ENCODE data around the gene CNGB1. TPM values are rescaled to one million over a fixed set of nuclear protein-coding genes. Genes with fewer than 3 reads are reported as not detected.

Gene CNGB1
- total RNA-seq, 1 experiment from 2014 or later = not detected

DNA sequence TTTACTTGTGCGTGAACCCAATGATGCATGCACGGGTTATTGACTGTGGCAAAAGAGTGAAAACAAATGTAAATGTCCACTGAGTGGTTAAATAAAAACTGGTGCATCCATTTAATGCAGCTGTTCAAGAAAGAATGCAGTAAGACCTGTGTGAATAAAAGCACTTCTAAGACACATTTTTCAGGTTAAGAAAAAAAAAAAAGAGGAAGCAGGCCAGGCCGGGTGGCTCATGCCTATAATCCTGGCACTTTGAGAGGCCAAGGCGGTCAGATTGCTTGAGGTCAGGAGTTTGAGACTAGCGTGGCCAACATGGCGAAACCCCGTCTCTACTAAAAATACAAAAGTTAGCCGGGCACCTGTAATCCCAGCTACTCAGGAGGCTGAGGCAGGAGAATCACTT lies 11.8 kb downstream of the CNGB1 start:
- POLR2A ChIA-PET = no interaction called here
- no peaks in the 10 kb centered on the region; the same call in 1 of the 2 replicates for H3K27me3 ChIP-seq (ENCODE audit: insufficient read depth, low read length)
- CTCF ChIA-PET = no interaction called here
- H2AFZ ChIP-seq (ENCODE audit: low read depth, low read length, poor library complexity, severe bottlenecking) = no peak overlapping the region
- BruUV-seq (replicated peaks) = no TSS peak
- no peaks in the 10 kb centered on the region for H3K36me3 ChIP-seq (ENCODE audit: control insufficient read depth in 1 of 2, insufficient read depth in 2 of 2, low read length in 2 of 2)
- no peaks in the 10 kb centered on the region for H4K20me1 ChIP-seq (ENCODE audit: insufficient read depth)
- no peaks in the 10 kb centered on the region for H3K79me2 ChIP-seq (ENCODE audit: insufficient read depth, low read length)
- H3K27ac ChIP-seq (ENCODE audit: low read depth, low read length) = no peak overlapping the region
- H3K4me1 ChIP-seq (ENCODE audit: control insufficient read depth in 1 of 2, insufficient read depth in 2 of 2, low read length in 2 of 2) = no peaks in the 10 kb centered on the region; a peak in 2 of 4 replicates
- no peaks in the 10 kb centered on the region for H3K9me2 ChIP-seq (ENCODE audit: insufficient read depth)
- TF ChIP-seq, protein P1, sequence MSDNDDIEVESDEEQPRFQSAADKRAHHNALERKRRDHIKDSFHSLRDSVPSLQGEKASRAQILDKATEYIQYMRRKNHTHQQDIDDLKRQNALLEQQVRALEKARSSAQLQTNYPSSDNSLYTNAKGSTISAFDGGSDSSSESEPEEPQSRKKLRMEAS (IDR thresholded peaks at IDR 0.05) = no peak
- no peaks in the 10 kb centered on the region for H3K9me3 ChIP-seq (ENCODE audit: control insufficient read depth in 1 of 2, insufficient read depth in 1 of 2, low read depth in 1 of 2, low read length in 2 of 2)
- intact Hi-C loops (cut with micrococcal nuclease) = no loop called here
- H3K4me3 ChIP-seq (replicated peaks in 1 of 2; ENCODE audit: low read depth in 1 of 2, low read length in 2 of 2) = no peak overlapping the region
- no peak overlapping the region for H3K4me2 ChIP-seq (ENCODE audit: low read length)
- DNase-seq (ENCODE audit: low read depth, low spot score) (no peak), ATAC-seq (no peak)
- RAD21 ChIA-PET (ENCODE audit: low non-redundant PET in 1 of 2, low total read pairs in 2 of 2, uncharacterized antibody in 2 of 2, unreplicated experiment in 2 of 2) = no interaction called here
- H3K9ac ChIP-seq (ENCODE audit: low read length) = no peak overlapping the region

DNA sequence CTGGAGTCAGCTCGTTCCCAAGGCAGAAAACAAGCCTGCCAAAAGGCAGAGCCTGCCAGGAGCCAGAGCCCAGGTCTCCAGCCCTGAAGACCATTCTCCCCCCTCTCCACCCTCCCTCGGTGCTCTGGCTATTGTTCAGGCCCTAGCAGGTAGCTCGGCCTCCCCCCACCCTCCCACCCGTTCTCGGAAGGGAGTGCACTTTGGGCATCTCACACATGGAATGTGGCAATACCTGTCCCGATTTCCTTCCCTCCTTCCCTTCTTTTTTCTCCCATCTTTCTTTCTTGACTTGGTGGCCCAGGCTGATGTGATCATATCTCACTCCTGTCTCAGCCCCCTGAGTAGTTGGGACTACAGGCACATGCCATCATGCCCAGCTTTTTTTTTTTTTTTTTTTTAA lies 12.4 kb downstream of the CNGB1 start:
- no peak overlapping the region for H3K27ac ChIP-seq (ENCODE audit: low read depth, low read length)
- no peaks in the 10 kb centered on the region for H3K9me2 ChIP-seq (ENCODE audit: insufficient read depth)
- intact Hi-C loops (cut with micrococcal nuclease) = no loop called here
- H3K79me2 ChIP-seq (ENCODE audit: insufficient read depth, low read length) = no peaks in the 10 kb centered on the region
- RAD21 ChIA-PET (ENCODE audit: low non-redundant PET in 1 of 2, low total read pairs in 2 of 2, uncharacterized antibody in 2 of 2, unreplicated experiment in 2 of 2) = no interaction called here
- CTCF ChIA-PET = no interaction called here
- DNase-seq (ENCODE audit: low read depth, low spot score) = no peak
- no peak overlapping the region for H3K4me2 ChIP-seq (ENCODE audit: low read length)
- no TSS peak for BruUV-seq (replicated peaks)
- no peak overlapping the region for H3K9ac ChIP-seq (ENCODE audit: low read length)
- no peaks in the 10 kb centered on the region for H3K9me3 ChIP-seq (ENCODE audit: control insufficient read depth in 1 of 2, insufficient read depth in 1 of 2, low read depth in 1 of 2, low read length in 2 of 2)
- no peaks in the 10 kb centered on the region for H3K36me3 ChIP-seq (ENCODE audit: control insufficient read depth in 1 of 2, insufficient read depth in 2 of 2, low read length in 2 of 2)
- H3K4me1 ChIP-seq (ENCODE audit: control insufficient read depth in 1 of 2, insufficient read depth in 2 of 2, low read length in 2 of 2) = no peaks in the 10 kb centered on the region; a peak in 2 of 4 replicates
- H3K4me3 ChIP-seq (replicated peaks in 1 of 2; ENCODE audit: low read depth in 1 of 2, low read length in 2 of 2) = no peak overlapping the region
- no peak for ATAC-seq
- H2AFZ ChIP-seq (ENCODE audit: low read depth, low read length, poor library complexity, severe bottlenecking) = no peak overlapping the region
- POLR2A ChIA-PET = no interaction called here
- H4K20me1 ChIP-seq (ENCODE audit: insufficient read depth) = no peaks in the 10 kb centered on the region
- no peaks in the 10 kb centered on the region; the same call in 1 of the 2 replicates for H3K27me3 ChIP-seq (ENCODE audit: insufficient read depth, low read length)
- TF ChIP-seq, protein P2, sequence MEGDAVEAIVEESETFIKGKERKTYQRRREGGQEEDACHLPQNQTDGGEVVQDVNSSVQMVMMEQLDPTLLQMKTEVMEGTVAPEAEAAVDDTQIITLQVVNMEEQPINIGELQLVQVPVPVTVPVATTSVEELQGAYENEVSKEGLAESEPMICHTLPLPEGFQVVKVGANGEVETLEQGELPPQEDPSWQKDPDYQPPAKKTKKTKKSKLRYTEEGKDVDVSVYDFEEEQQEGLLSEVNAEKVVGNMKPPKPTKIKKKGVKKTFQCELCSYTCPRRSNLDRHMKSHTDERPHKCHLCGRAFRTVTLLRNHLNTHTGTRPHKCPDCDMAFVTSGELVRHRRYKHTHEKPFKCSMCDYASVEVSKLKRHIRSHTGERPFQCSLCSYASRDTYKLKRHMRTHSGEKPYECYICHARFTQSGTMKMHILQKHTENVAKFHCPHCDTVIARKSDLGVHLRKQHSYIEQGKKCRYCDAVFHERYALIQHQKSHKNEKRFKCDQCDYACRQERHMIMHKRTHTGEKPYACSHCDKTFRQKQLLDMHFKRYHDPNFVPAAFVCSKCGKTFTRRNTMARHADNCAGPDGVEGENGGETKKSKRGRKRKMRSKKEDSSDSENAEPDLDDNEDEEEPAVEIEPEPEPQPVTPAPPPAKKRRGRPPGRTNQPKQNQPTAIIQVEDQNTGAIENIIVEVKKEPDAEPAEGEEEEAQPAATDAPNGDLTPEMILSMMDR (IDR thresholded peaks at IDR 0.05 in 2 of 3, conservative IDR thresholded peaks at IDR 0.05 in 1 of 3; ENCODE audit: borderline replicate concordance in 1 of 3, insufficient read depth in 1 of 3, low read depth in 2 of 3, low read length in 2 of 3) = no peak
- TF ChIP-seq EZH2 (IDR thresholded peaks at IDR 0.05) (no peak), POLR2A (IDR thresholded peaks at IDR 0.05; ENCODE audit: borderline replicate concordance, extremely low read depth, insufficient read depth, insufficient read length) (no peak), ELF1 (IDR thresholded peaks at IDR 0.05; ENCODE audit: borderline replicate concordance, low read depth) (no peak), YY1 (IDR thresholded peaks at IDR 0.05; ENCODE audit: extremely low read depth, insufficient replicate concordance, low read depth, low read length) (no peak), SIN3A (IDR thresholded peaks at IDR 0.05; ENCODE audit: low read depth) (no peak), CEBPB (IDR thresholded peaks at IDR 0.05; ENCODE audit: low read depth) (no peak), ZNF274 (IDR thresholded peaks at IDR 0.05; ENCODE audit: low read depth, low read length) (no peak), EZH2phosphoT487 (IDR thresholded peaks at IDR 0.05; ENCODE audit: borderline replicate concordance) (no peak), SP1 (IDR thresholded peaks at IDR 0.05; ENCODE audit: low read depth) (no peak), SRF (IDR thresholded peaks at IDR 0.05; ENCODE audit: low read depth) (no peak), POLR2AphosphoS5 (IDR thresholded peaks at IDR 0.05; ENCODE audit: low read depth, low read length) (no peak), RAD21 (IDR thresholded peaks at IDR 0.05; ENCODE audit: low read depth) (no peak)
- TF ChIP-seq, protein P3, sequence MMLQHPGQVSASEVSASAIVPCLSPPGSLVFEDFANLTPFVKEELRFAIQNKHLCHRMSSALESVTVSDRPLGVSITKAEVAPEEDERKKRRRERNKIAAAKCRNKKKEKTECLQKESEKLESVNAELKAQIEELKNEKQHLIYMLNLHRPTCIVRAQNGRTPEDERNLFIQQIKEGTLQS (IDR thresholded peaks at IDR 0.05) = no peak
- TF ChIP-seq, protein P4, sequence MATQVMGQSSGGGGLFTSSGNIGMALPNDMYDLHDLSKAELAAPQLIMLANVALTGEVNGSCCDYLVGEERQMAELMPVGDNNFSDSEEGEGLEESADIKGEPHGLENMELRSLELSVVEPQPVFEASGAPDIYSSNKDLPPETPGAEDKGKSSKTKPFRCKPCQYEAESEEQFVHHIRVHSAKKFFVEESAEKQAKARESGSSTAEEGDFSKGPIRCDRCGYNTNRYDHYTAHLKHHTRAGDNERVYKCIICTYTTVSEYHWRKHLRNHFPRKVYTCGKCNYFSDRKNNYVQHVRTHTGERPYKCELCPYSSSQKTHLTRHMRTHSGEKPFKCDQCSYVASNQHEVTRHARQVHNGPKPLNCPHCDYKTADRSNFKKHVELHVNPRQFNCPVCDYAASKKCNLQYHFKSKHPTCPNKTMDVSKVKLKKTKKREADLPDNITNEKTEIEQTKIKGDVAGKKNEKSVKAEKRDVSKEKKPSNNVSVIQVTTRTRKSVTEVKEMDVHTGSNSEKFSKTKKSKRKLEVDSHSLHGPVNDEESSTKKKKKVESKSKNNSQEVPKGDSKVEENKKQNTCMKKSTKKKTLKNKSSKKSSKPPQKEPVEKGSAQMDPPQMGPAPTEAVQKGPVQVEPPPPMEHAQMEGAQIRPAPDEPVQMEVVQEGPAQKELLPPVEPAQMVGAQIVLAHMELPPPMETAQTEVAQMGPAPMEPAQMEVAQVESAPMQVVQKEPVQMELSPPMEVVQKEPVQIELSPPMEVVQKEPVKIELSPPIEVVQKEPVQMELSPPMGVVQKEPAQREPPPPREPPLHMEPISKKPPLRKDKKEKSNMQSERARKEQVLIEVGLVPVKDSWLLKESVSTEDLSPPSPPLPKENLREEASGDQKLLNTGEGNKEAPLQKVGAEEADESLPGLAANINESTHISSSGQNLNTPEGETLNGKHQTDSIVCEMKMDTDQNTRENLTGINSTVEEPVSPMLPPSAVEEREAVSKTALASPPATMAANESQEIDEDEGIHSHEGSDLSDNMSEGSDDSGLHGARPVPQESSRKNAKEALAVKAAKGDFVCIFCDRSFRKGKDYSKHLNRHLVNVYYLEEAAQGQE (IDR thresholded peaks at IDR 0.05; ENCODE audit: low read depth) = no peak
- TF ChIP-seq, protein P1 (IDR thresholded peaks at IDR 0.05) = no peak

Data from HCT116 (cell line).